HepG2 (cell line): ENCODE measurements around the gene RPH3AL. TPM values are rescaled to one million over a fixed set of nuclear protein-coding genes. Genes with fewer than 3 reads are reported as not detected.

Source experiments
- CTCF ChIP-seq: sonication (generic); formaldehyde crosslinking; IDR thresholded peaks from 2 replicates; pipeline ENCODE4 v1.5.0; 2020; ENCODE audit warnings: mild to moderate bottlenecking, missing genetic modification reagents, moderate library complexity
- ETS1 ChIP-seq: sonication (generic); formaldehyde crosslinking; IDR thresholded peaks from 2 replicates; pipeline ENCODE4 v1.4.0; 2020; ENCODE audit warnings: missing genetic modification reagents
- PAXIP1 ChIP-seq: sonication (generic); formaldehyde crosslinking; conservative IDR thresholded peaks from 2 replicates; pipeline ENCODE4 v1.4.0; 2020; ENCODE audit warnings: mild to moderate bottlenecking, missing genetic modification reagents, moderate library complexity
- PCBP1 ChIP-seq: fragments of 200-400 bp; formaldehyde crosslinking; IDR thresholded peaks from 2 replicates; pipeline ENCODE4 v1.6.1; 2017; ENCODE audit warnings: mild to moderate bottlenecking, low read depth, low read length, borderline replicate concordance
- RFX5 ChIP-seq: IDR thresholded peaks from 2 replicates; pipeline ENCODE4 v1.6.1; 2011; ENCODE audit warnings: low read depth, low read length, improper control_type of control experiment
- ZBTB43 ChIP-seq: sonication (generic); formaldehyde crosslinking; conservative IDR thresholded peaks from 2 replicates; pipeline ENCODE4 v1.4.0; 2020; ENCODE audit warnings: missing genetic modification reagents
- ZHX2 ChIP-seq, 2 experiments: sonication (generic) in 1 of 2; formaldehyde crosslinking in 1 of 2; IDR thresholded peaks; 2 replicates each; pipeline versions ENCODE4 v1.6.1 to v1.9.0; 2014 to 2022; ENCODE audit warnings: antibody characterized with exemption in 1 of 2, borderline replicate concordance in 1 of 2, inconsistent platforms in 1 of 2, low read depth in 1 of 2, missing genetic modification reagents in 1 of 2
- ZNF691 ChIP-seq: sonication (generic); formaldehyde crosslinking; IDR thresholded peaks from 2 replicates; pipeline ENCODE4 v1.4.0; 2020; ENCODE audit warnings: missing genetic modification reagents, low read depth, mild to moderate bottlenecking, borderline replicate concordance
- ZNF746 ChIP-seq: sonication (generic); formaldehyde crosslinking; IDR thresholded peaks from 2 replicates; pipeline ENCODE4 v1.8.0; 2022; ENCODE audit warnings: mild to moderate bottlenecking, missing genetic modification reagents
- ZNF891 ChIP-seq: sonication (generic); formaldehyde crosslinking; IDR thresholded peaks from 2 replicates; pipeline ENCODE4 v1.5.0; 2020; ENCODE audit warnings: mild to moderate bottlenecking, missing genetic modification reagents
- polyA plus RNA-seq, 8 experiments: library from polyadenylated mRNA; depleted of rRNA in 3 of 8; stranded (reverse) in 7 of 8; unstranded in 1 of 8; fragments of >200 nt; fragmentation: Illumina TruSeq in 4 of 8; extraction: Trizol in 4 of 8; gene quantifications; 2 replicates each; pipeline versions ENCODE4 v1.2.1 to v1.2.3, GENCODE V29; 2011 to 2016; ENCODE audit warnings: low read depth in 4 of 8, missing spikeins in 1 of 8, mixed read lengths in 1 of 8; ENCODE audit not compliant: insufficient read depth in 1 of 8
- total RNA-seq, 5 experiments: library from RNA; depleted of rRNA; stranded (reverse); fragments of >200 nt; fragmentation: Illumina TruSeq; extraction: Trizol; gene quantifications; 2 replicates each; pipeline ENCODE4 v1.2.3, GENCODE V29; 2016; ENCODE audit warnings: low read depth in 1 of 5

RPH3AL gene
- total and polyA plus RNA-seq, 2 of the 13 experiments (the other 11 are each of a cell fraction or from before 2014, with no cell fraction given) = 7.8 to 16.4 TPM

- TF ChIP-seq ETS1 (no peak), ZNF891 (0 out of 2 replicates have a peak, but pooled peaks have one; percentile 23), ZHX2 (IDR thresholded peaks at IDR 0.05; ENCODE audit: low read depth) (0 out of 2 replicates have a peak, but pooled peaks have one; percentile 15), ZHX2 (CRISPR knock-in tag; IDR thresholded peaks at IDR 0.05; ENCODE audit: borderline replicate concordance) (no peak), ZNF746 (CRISPR knock-in tag) (no peak), PCBP1 (no peak), ZBTB43 (CRISPR knock-in tag) (0 out of 2 replicates have a peak, but pooled peaks have one; percentile 29), PAXIP1 (CRISPR knock-in tag) (peak; percentile 62; the same call in 1 of the 2 replicates), RFX5 (0 out of 2 replicates have a peak, but pooled peaks have one; percentile 21), CTCF (CRISPR knock-in tag) (peak; percentile 9; the same call in 1 of the 2 replicates), ZNF691 (peak; percentile 66; the same call in 1 of the 2 replicates)
Observed at GRCh38 chr17:338442-339192, 14.0 kb downstream of the RPH3AL start (continued).
